A673 (cell line): ENCODE measurements around the gene AREG. TPM values are rescaled to one million over a fixed set of nuclear protein-coding genes. Genes with fewer than 3 reads are reported as not detected.

Source experiments
- BruUV-seq: library from RNA; stranded (reverse); fragments of 400-500 nt; replicated peaks from 2 replicates; lab custom pipeline; 2021; lab: Mats Ljungman, UMichigan
- CTCF ChIA-PET: fragments of 300-600 bp; sonication (Branson Sonifier 250); formaldehyde crosslinking; loops from one replicate; lab custom pipeline; 2022; ENCODE audit warnings: antibody characterized with exemption; lab: Charles Lee
- POLR2A ChIA-PET: fragments of 300-600 bp; sonication (Branson Sonifier 250); formaldehyde crosslinking; loops from one replicate; lab custom pipeline; 2022; ENCODE audit warnings: antibody characterized with exemption; ENCODE audit not compliant: low non-redundant PET; lab: Charles Lee
- DNase-seq: peaks from one replicate; pipeline ENCODE4 v3.0.0-alpha.2; 2015; ENCODE audit warnings: low spot score
- H3K27ac ChIP-seq: fragments of 200-600 bp; sonication (generic); 2 replicates; pipeline ENCODE4 v1.5.1; 2016; ENCODE audit warnings: mixed run types, low read depth, mild to moderate bottlenecking, mixed read lengths, antibody characterized with exemption, low read length; ENCODE audit not compliant: poor library complexity, severe bottlenecking
- H3K27me3 ChIP-seq: fragments of 200-600 bp; sonication (generic); replicated peaks from 2 replicates; pipeline ENCODE4 v1.6.1; 2017; ENCODE audit warnings: mixed run types, low read depth, mild to moderate bottlenecking, mixed read lengths, antibody characterized with exemption, low read length; ENCODE audit not compliant: insufficient read depth, poor library complexity
- H3K36me3 ChIP-seq: fragments of 200-600 bp; sonication (generic); 2 replicates; pipeline ENCODE4 v1.6.1; 2016; ENCODE audit warnings: mixed run types, mild to moderate bottlenecking, mixed read lengths, antibody characterized with exemption, low read length; ENCODE audit not compliant: insufficient read depth, poor library complexity, severe bottlenecking
- H3K4me1 ChIP-seq: fragments of 200-600 bp; sonication (generic); 2 replicates; pipeline ENCODE4 v1.6.1; 2017; ENCODE audit warnings: mixed run types, mild to moderate bottlenecking, mixed read lengths, antibody characterized with exemption, low read length; ENCODE audit not compliant: insufficient read depth, poor library complexity, severe bottlenecking
- H3K4me3 ChIP-seq: fragments of 200-600 bp; sonication (generic); 2 replicates; pipeline ENCODE4 v1.5.1; 2016; ENCODE audit warnings: low read depth, mixed run types, mild to moderate bottlenecking, mixed read lengths, low read length; ENCODE audit not compliant: poor library complexity, severe bottlenecking
- H3K9me3 ChIP-seq: fragments of 200-600 bp; sonication (generic); 2 replicates; pipeline ENCODE4 v1.6.1; 2016; ENCODE audit warnings: mixed run types, low read depth, mild to moderate bottlenecking, mixed read lengths, antibody characterized with exemption, low read length; ENCODE audit not compliant: poor library complexity, severe bottlenecking
- CTCF ChIP-seq: fragments of 300-800, 200-600 bp; sonication (generic); conservative IDR thresholded peaks from 2 replicates; pipeline ENCODE4 v1.5.1; 2017; ENCODE audit warnings: low read depth, mild to moderate bottlenecking, antibody characterized with exemption, low read length, moderate library complexity, mixed read lengths
- EZH2 ChIP-seq: fragments of 200-600 bp; sonication (generic); IDR thresholded peaks from 2 replicates; pipeline ENCODE4 v1.6.1; 2017; ENCODE audit warnings: borderline replicate concordance, low read depth, mild to moderate bottlenecking, mixed read lengths, antibody characterized with exemption, low read length; ENCODE audit not compliant: poor library complexity, severe bottlenecking
- intact Hi-C: fragments of 100-400 bp; cut with micrococcal nuclease; formaldehyde crosslinking; loops from one replicate; pipeline ENCODE4 v1.10.0; 2022; ENCODE audit not compliant: unreplicated experiment
- total RNA-seq: library from RNA; stranded (reverse); gene quantifications from 2 replicates; pipeline ENCODE4 v1.2.3, GENCODE V29; 2021

AREG gene
- total RNA-seq, 1 experiment from 2014 or later = not detected

- intact Hi-C loops = no loop called here
- H3K4me3 ChIP-seq = no peak overlapping the region
- H3K4me1 ChIP-seq = no peaks in the 10 kb centered on the region
- no peaks in the 10 kb centered on the region for H3K27me3 ChIP-seq
- no peaks in the 10 kb centered on the region for H3K9me3 ChIP-seq
- ChIA-PET POLR2A (no interaction called here), CTCF (interaction anchor here (0.6 kb wide), 1 partner anchor 20 kb away, joined by 3 read pairs; no protein-coding TSS in a partner anchor)
- no peak for DNase-seq
- no peaks in the 10 kb centered on the region for H3K36me3 ChIP-seq
- no peak overlapping the region for H3K27ac ChIP-seq
- no TSS peak for BruUV-seq
- TF ChIP-seq EZH2 = no peak
- TF ChIP-seq CTCF = no peak
Observed at GRCh38 chr4:74456056-74456744, 11.3 kb downstream of the AREG start.

GRCh38 chr4:74456849-74457395, 12.0 kb downstream of the AREG start:
- Histone ChIP-seq H3K9me3 (no peaks in the 10 kb centered on the region), H3K27me3 (no peaks in the 10 kb centered on the region), H3K4me1 (no peaks in the 10 kb centered on the region), H3K4me3 (no peak overlapping the region), H3K36me3 (no peaks in the 10 kb centered on the region), H3K27ac (no peak overlapping the region)
- POLR2A ChIA-PET = no interaction called here
- intact Hi-C loops = no loop called here
- CTCF ChIA-PET = no interaction called here
- TF ChIP-seq EZH2 (no peak), CTCF (no peak)
- no TSS peak for BruUV-seq
- DNase-seq = no peak

GRCh38 chr4:74460833-74461232, 15.9 kb downstream of the AREG start:
- H3K36me3 ChIP-seq = no peaks in the 10 kb centered on the region
- CTCF ChIA-PET = no interaction called here
- DNase-seq = no peak
- intact Hi-C loops = no loop called here
- H3K4me1 ChIP-seq = no peaks in the 10 kb centered on the region
- TF ChIP-seq EZH2 (no peak), CTCF (no peak)
- no peak overlapping the region for H3K4me3 ChIP-seq
- no TSS peak for BruUV-seq
- no peak overlapping the region for H3K27ac ChIP-seq
- no peaks in the 10 kb centered on the region for H3K9me3 ChIP-seq
- POLR2A ChIA-PET = no interaction called here
- H3K27me3 ChIP-seq = no peaks in the 10 kb centered on the region
